CD4-positive, alpha-beta T cell (primary cell): ENCODE results near the gene AGAP1. TPM values are rescaled to one million over a fixed set of nuclear protein-coding genes. Genes with fewer than 3 reads are reported as not detected.
A peak's percentile ranks its signal among the peaks of the same experiment; 100 is the strongest.

Experiments
- ATAC-seq: fragments of 200-7000 bp; cut with Tn5 transposase; one replicate; pipeline ENCODE4 v1.10.0; 2022; ENCODE audit warnings: mild to moderate bottlenecking; ENCODE audit not compliant: poor library complexity
- CTCF ChIA-PET: fragments of 350-600 bp; sonication (Branson Sonifier 250); formaldehyde crosslinking; loops from one replicate; lab custom pipeline; 2021; ENCODE audit warnings: antibody characterized with exemption, inconsistent platforms; lab: Charles Lee
- POLR2A ChIA-PET: fragments of 350-600 bp; sonication (Branson Sonifier 250); formaldehyde crosslinking; loops from one replicate; lab custom pipeline; 2021; ENCODE audit warnings: antibody characterized with exemption, inconsistent platforms; lab: Charles Lee
- DNase-seq, 14 experiments: peaks; one replicate each; pipeline ENCODE4 v3.0.0-alpha.2; 2013 to 2020; ENCODE audit warnings: mixed read lengths in 2 of 14
- H3K27ac ChIP-seq, 2 donors: one replicate each; pipeline versions ENCODE4 v1.5.1 to v1.7.0; 2013; ENCODE audit warnings: low read length in 2 of 2, low read depth in 1 of 2, mild to moderate bottlenecking in 1 of 2
- H3K27me3 ChIP-seq, 2 experiments: 1 replicate in 1 of 2; 2 replicates in 1 of 2; pipeline versions ENCODE4 v1.6.1 to v1.7.0; 2013; ENCODE audit warnings: low read length in 2 of 2, control low read depth in 1 of 2, mild to moderate bottlenecking in 1 of 2, moderate library complexity in 1 of 2; ENCODE audit not compliant: insufficient read depth in 2 of 2, control insufficient read depth in 1 of 2
- H3K36me3 ChIP-seq: one replicate; pipeline ENCODE4 v1.6.1; 2013; ENCODE audit warnings: low read length, control low read depth; ENCODE audit not compliant: insufficient read depth
- H3K4me1 ChIP-seq: one replicate; pipeline ENCODE4 v1.6.1; 2013; ENCODE audit warnings: low read length, control low read depth; ENCODE audit not compliant: insufficient read depth
- H3K4me3 ChIP-seq: one replicate; pipeline ENCODE4 v1.5.1; 2013; ENCODE audit warnings: mild to moderate bottlenecking, low read length, moderate library complexity
- H3K9me3 ChIP-seq, 2 experiments: 1 replicate in 1 of 2; 2 replicates in 1 of 2; pipeline versions ENCODE4 v1.6.1 to v1.7.0; 2013; ENCODE audit warnings: low read length in 2 of 2, mild to moderate bottlenecking in 2 of 2, control low read depth in 1 of 2, moderate library complexity in 1 of 2; ENCODE audit not compliant: control insufficient read depth in 1 of 2, insufficient read depth in 1 of 2
- H3K27ac Mint-ChIP-seq: one replicate; pipeline ENCODE4 v1.8.0; 2020; ENCODE audit warnings: mixed read lengths
- H3K27me3 Mint-ChIP-seq: one replicate; pipeline ENCODE4 v1.8.0; 2021; ENCODE audit warnings: mixed read lengths
- H3K36me3 Mint-ChIP-seq: one replicate; pipeline ENCODE4 v1.8.0; 2021; ENCODE audit warnings: low read depth, mixed read lengths
- H3K4me1 Mint-ChIP-seq: one replicate; pipeline ENCODE4 v1.8.0; 2021; ENCODE audit warnings: low read depth, mixed read lengths
- H3K4me3 Mint-ChIP-seq: one replicate; pipeline ENCODE4 v1.8.0; 2020; ENCODE audit warnings: mild to moderate bottlenecking, mixed read lengths
- H3K9me3 Mint-ChIP-seq: one replicate; pipeline ENCODE4 v1.8.0; 2020; ENCODE audit warnings: mixed read lengths
- intact Hi-C, 2 experiments: fragments of 100-400 bp; cut with DNase I in 1 of 2; cut with micrococcal nuclease in 1 of 2; formaldehyde crosslinking; loops; one replicate each; pipeline versions ENCODE4 v1.15.1 to v1.9.0; 2023 to 2025; cut with DNase I, micrococcal nuclease
- polyA plus RNA-seq, 2 donors: library from polyadenylated mRNA; unstranded; fragments of 120-200 nt; gene quantifications; one replicate each; pipeline ENCODE4 v1.2.1, GENCODE V29; 2013
- total RNA-seq, 174 experiments: library from RNA in 2 of 174; stranded (reverse) in 2 of 174; gene quantifications; one replicate each; pipeline ENCODE4 v1.2.3 and lab custom pipeline; 2021 to 2026
- TF ChIP-seq, protein P1 (sequence below): fragments of 200-600 bp; IDR thresholded peaks from one replicate; pipeline ENCODE4 v1.8.0; 2022; ENCODE audit warnings: antibody characterized with exemption, mild to moderate bottlenecking

The AGAP1 gene
- total RNA-seq: 1 to 10 TPM; 2.6 to 3.1 TPM
- 2.9 TPM for polyA plus RNA-seq (2013, experiment 1 of 2)
- 3.0 TPM for polyA plus RNA-seq (2013, experiment 2 of 2)
- 0.23 to 9.8 (median 2.6) reads per million in 172 experiments for total RNA-seq (lab: John Stamatoyannopoulos, UW)

- no peak within 1 kb of the TSS for H3K27ac Mint-ChIP-seq
- peaks cover 79% of the 10 kb centered on the region for H3K27me3 Mint-ChIP-seq
- H3K27ac ChIP-seq: no peak within 1 kb of the TSS
- no peaks in the 10 kb centered on the region for H3K36me3 Mint-ChIP-seq
- H3K4me3 Mint-ChIP-seq: peak within 1 kb of the TSS; percentile 78
- H3K9me3 Mint-ChIP-seq: no peaks in the 10 kb centered on the region
- intact Hi-C loops: no loop called here
- POLR2A ChIA-PET: no interaction called here
- peaks cover 30 to 51% of the 10 kb centered on the region in 2 experiments for H3K27me3 ChIP-seq
- H3K9me3 ChIP-seq: peaks cover 0 to 7% of the 10 kb centered on the region in 2 experiments
- peak in 3 of 14 experiments; percentile 11 to 25 (median 12) for DNase-seq
- peaks cover 3% of the 10 kb centered on the region for H3K4me1 ChIP-seq
- H3K4me3 ChIP-seq: no peak within 1 kb of the TSS
- H3K36me3 ChIP-seq: no peaks in the 10 kb centered on the region
- ATAC-seq: no peak
- TF ChIP-seq, protein P1, sequence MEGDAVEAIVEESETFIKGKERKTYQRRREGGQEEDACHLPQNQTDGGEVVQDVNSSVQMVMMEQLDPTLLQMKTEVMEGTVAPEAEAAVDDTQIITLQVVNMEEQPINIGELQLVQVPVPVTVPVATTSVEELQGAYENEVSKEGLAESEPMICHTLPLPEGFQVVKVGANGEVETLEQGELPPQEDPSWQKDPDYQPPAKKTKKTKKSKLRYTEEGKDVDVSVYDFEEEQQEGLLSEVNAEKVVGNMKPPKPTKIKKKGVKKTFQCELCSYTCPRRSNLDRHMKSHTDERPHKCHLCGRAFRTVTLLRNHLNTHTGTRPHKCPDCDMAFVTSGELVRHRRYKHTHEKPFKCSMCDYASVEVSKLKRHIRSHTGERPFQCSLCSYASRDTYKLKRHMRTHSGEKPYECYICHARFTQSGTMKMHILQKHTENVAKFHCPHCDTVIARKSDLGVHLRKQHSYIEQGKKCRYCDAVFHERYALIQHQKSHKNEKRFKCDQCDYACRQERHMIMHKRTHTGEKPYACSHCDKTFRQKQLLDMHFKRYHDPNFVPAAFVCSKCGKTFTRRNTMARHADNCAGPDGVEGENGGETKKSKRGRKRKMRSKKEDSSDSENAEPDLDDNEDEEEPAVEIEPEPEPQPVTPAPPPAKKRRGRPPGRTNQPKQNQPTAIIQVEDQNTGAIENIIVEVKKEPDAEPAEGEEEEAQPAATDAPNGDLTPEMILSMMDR: no peak
- CTCF ChIA-PET: no interaction called here
- H3K4me1 Mint-ChIP-seq: peaks cover 19% of the 10 kb centered on the region
Measured at GRCh38 chr2:235493775-235494715, at the start of gene AGAP1. Gene AGAP1, plus strand, starts transcription at chr2:235494043.

DNA sequence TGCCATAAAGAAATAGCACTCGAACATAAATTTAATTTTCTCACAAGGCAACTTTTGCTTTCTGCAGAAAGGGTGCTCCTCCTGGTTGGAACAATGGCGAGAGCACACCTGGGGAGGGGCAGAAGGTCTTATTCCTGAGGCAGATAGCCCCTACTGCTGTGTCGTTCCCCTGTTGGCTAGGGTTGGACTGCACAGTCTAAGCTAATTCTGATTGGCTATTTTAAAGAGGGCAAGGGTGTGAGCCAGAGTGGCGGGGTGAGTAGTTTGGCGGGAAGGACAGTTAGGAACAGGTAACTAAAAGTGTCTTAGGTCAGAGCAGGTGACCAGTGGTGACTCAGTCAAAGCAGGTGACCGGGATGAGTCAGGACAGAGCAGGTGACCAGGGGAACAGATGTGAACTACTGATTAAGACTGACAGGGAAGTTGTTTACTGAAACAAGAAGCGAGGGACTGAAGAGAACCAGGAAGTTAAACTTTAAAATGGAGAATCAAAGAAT, 49.7 kb upstream of the AGAP1 start:
- no peak overlapping the region for H3K4me3 Mint-ChIP-seq
- no peaks in the 10 kb centered on the region for H3K4me1 Mint-ChIP-seq
- DNase-seq (no peak), ATAC-seq (no peak)
- H3K4me1 ChIP-seq: no peaks in the 10 kb centered on the region
- peaks cover 0 to 7% of the 10 kb centered on the region in 2 experiments for H3K9me3 ChIP-seq
- H3K36me3 Mint-ChIP-seq: no peaks in the 10 kb centered on the region
- H3K9me3 Mint-ChIP-seq: peaks cover 3% of the 10 kb centered on the region
- no peak overlapping the region for H3K4me3 ChIP-seq
- ChIA-PET CTCF (no interaction called here), POLR2A (no interaction called here)
- H3K27me3 Mint-ChIP-seq: peaks cover 32% of the 10 kb centered on the region
- no peak overlapping the region for H3K27ac Mint-ChIP-seq
- TF ChIP-seq, protein P1: no peak
- H3K27ac ChIP-seq: no peak overlapping the region
- H3K36me3 ChIP-seq: no peaks in the 10 kb centered on the region
- intact Hi-C loops: no loop called here
- H3K27me3 ChIP-seq: peaks cover 0 to 3% of the 10 kb centered on the region in 2 experiments

GRCh38 chr2:235445116-235445515, 48.7 kb upstream of the AGAP1 start:
- Histone ChIP-seq H3K9me3 (peaks cover 0 to 7% of the 10 kb centered on the region in 2 experiments), H3K4me3 (no peak overlapping the region), H3K27ac (no peak overlapping the region), H3K4me1 (no peaks in the 10 kb centered on the region), H3K27me3 (peaks cover 0 to 3% of the 10 kb centered on the region in 2 experiments), H3K36me3 (no peaks in the 10 kb centered on the region)
- intact Hi-C loops: no loop called here
- Mint-ChIP-seq H3K9me3 (peaks cover 3% of the 10 kb centered on the region), H3K4me1 (no peaks in the 10 kb centered on the region), H3K27me3 (peaks cover 23% of the 10 kb centered on the region), H3K4me3 (no peak overlapping the region), H3K36me3 (no peaks in the 10 kb centered on the region), H3K27ac (no peak overlapping the region)
- DNase-seq (no peak), ATAC-seq (no peak)
- ChIA-PET CTCF (interaction anchor here (0.8 kb wide), 1 partner anchor 9 kb away, joined by 5 read pairs; no protein-coding TSS in a partner anchor), POLR2A (no interaction called here)
- TF ChIP-seq, protein P1: no peak
